ENCODE measurements around the gene CCL25. TPM values are rescaled to one million over a fixed set of nuclear protein-coding genes. Genes with fewer than 3 reads are reported as not detected.

The CCL25 gene
- total and polyA plus RNA-seq, 2 experiments from 2014 or later = 0.52 to 0.73 TPM

GRCh38 chr19:8004001-8004400, 48.6 kb upstream of the CCL25 start (continued):
- TF ChIP-seq ZNF462 (CRISPR knock-in tag; IDR thresholded peaks at IDR 0.05) = no peak
- TF ChIP-seq EZH2phosphoT487 (IDR thresholded peaks at IDR 0.05; ENCODE audit: unreplicated experiment) = no peak
- TF ChIP-seq ETS1 (IDR thresholded peaks at IDR 0.05) = no peak
- no peak for TF ChIP-seq ZNF114 (CRISPR knock-in tag; IDR thresholded peaks at IDR 0.05)
- no peak for TF ChIP-seq POLR2AphosphoS5 (IDR thresholded peaks at IDR 0.05; ENCODE audit: low read depth)
- TF ChIP-seq ZNF331 (CRISPR knock-in tag; IDR thresholded peaks at IDR 0.05; ENCODE audit: low read depth) = no peak
- no peak for TF ChIP-seq EZH2 (IDR thresholded peaks at IDR 0.05; ENCODE audit: low read depth, unreplicated experiment)
- TF ChIP-seq JUNB (IDR thresholded peaks at IDR 0.05; ENCODE audit: unreplicated experiment) = no peak
- TF ChIP-seq STAT1 (IDR thresholded peaks at IDR 0.05; ENCODE audit: unreplicated experiment) = no peak
- TF ChIP-seq NANOG (IDR thresholded peaks at IDR 0.05; ENCODE audit: borderline replicate concordance) = no peak
- TF ChIP-seq CREB1 (CRISPR knock-in tag; IDR thresholded peaks at IDR 0.05; ENCODE audit: low read depth) = no peak
